HG03135 (cell line): Measurements from ENCODE around the gene SLC9A7.

ENCODE experiments used
- ATAC-seq: cut with Tn5 transposase; IDR thresholded peaks from one replicate; pipeline ENCODE4 v1.9.1; 2021; ENCODE audit warnings: mild to moderate bottlenecking, moderate library complexity; ENCODE audit not compliant: unreplicated experiment

Gene SLC9A7

GRCh38 chrX:46653482-46653881 lies 105.4 kb downstream of the SLC9A7 start:
- ATAC-seq: no peak

GRCh38 chrX:46649421-46650260 lies 109.3 kb downstream of the SLC9A7 start:
- ATAC-seq: no peak

GRCh38 chrX:46648660-46649059 lies 110.3 kb downstream of the SLC9A7 start:
- ATAC-seq: no peak

GRCh38 chrX:46647251-46647650 lies 111.7 kb downstream of the SLC9A7 start:
- ATAC-seq: no peak

- no peak for ATAC-seq
Measured at GRCh38 chrX:46645614-46646013, 113.3 kb downstream of the SLC9A7 start.

- ATAC-seq: no peak
Measured at GRCh38 chrX:46643636-46644035, 115.3 kb downstream of the SLC9A7 start.

GRCh38 chrX:46642145-46642544 lies 116.8 kb downstream of the SLC9A7 start:
- ATAC-seq: no peak

GRCh38 chrX:46637938-46638337 lies 121.0 kb downstream of the SLC9A7 start:
- peak; percentile 59 for ATAC-seq

- no peak for ATAC-seq
Measured at GRCh38 chrX:46636223-46636622, 122.7 kb downstream of the SLC9A7 start.

GRCh38 chrX:46635186-46635585 lies 123.7 kb downstream of the SLC9A7 start:
- ATAC-seq: no peak

- ATAC-seq: no peak
Measured at GRCh38 chrX:46634577-46634976, 124.3 kb downstream of the SLC9A7 start.

- no peak for ATAC-seq
Measured at GRCh38 chrX:46630141-46630540, 128.8 kb downstream of the SLC9A7 start.

GRCh38 chrX:46628460-46629371 lies 130.2 kb downstream of the SLC9A7 start:
- peak; percentile 86 for ATAC-seq

GRCh38 chrX:46627711-46628419 lies 131.1 kb downstream of the SLC9A7 start:
- ATAC-seq: no peak

- no peak for ATAC-seq
Measured at GRCh38 chrX:46627062-46627461, 131.9 kb downstream of the SLC9A7 start.

- no peak for ATAC-seq
Measured at GRCh38 chrX:46626566-46626965, 132.4 kb downstream of the SLC9A7 start.

- ATAC-seq: no peak
Measured at GRCh38 chrX:46624090-46624786, 134.7 kb downstream of the SLC9A7 start.

GRCh38 chrX:46621572-46621971 lies 137.3 kb downstream of the SLC9A7 start:
- ATAC-seq: no peak

GRCh38 chrX:46620505-46620904 lies 138.4 kb downstream of the SLC9A7 start:
- ATAC-seq: no peak

GRCh38 chrX:46618947-46619346 lies 140.0 kb downstream of the SLC9A7 start:
- ATAC-seq: no peak

- no peak for ATAC-seq
Measured at GRCh38 chrX:46617906-46618305, 141.0 kb downstream of the SLC9A7 start.
